SU-DHL-6 (cell line): Measurements from ENCODE around the gene BANP.
"Not testable (repeated sequence)": the region's sequence is repeated elsewhere in the genome, so short reads cannot be mapped to it uniquely, and the experiment has no call there.

ENCODE experiments used
- H2AFZ ChIP-seq: fragments of 200-600 bp; sonication (generic); 2 replicates; pipeline ENCODE4 v1.6.1; 2014; ENCODE audit warnings: low read depth, mild to moderate bottlenecking, moderate library complexity, mixed read lengths, antibody characterized with exemption, low read length; ENCODE audit not compliant: severe bottlenecking
- H3F3A ChIP-seq: fragments of 200-600 bp; shearing (Covaris generic); 2 replicates; pipeline ENCODE4 v1.6.0; 2016; ENCODE audit warnings: antibody characterized with exemption, mild to moderate bottlenecking; ENCODE audit not compliant: insufficient read depth
- H3K27ac ChIP-seq: fragments of 200-600 bp; sonication (generic); 2 replicates; pipeline ENCODE4 v1.5.1; 2016; ENCODE audit warnings: low read depth, mild to moderate bottlenecking, low read length, moderate library complexity, mixed read lengths
- H3K27me3 ChIP-seq: fragments of 200-600 bp; sonication (generic), shearing (Covaris generic); 2 replicates; pipeline ENCODE4 v1.6.0; 2014; ENCODE audit warnings: mild to moderate bottlenecking, low read length
- H3K36me3 ChIP-seq: fragments of 200-600 bp; sonication (generic); 2 replicates; pipeline ENCODE4 v1.6.1; 2014; ENCODE audit warnings: mild to moderate bottlenecking, low read length, mixed read lengths
- H3K4me2 ChIP-seq: fragments of 300-600, 200-600 bp; shearing (Covaris generic), sonication (generic); 2 replicates; pipeline ENCODE4 v1.6.0; 2014; ENCODE audit warnings: low read length, low read depth, mild to moderate bottlenecking; ENCODE audit not compliant: poor library complexity, severe bottlenecking
- H3K4me3 ChIP-seq: fragments of 200-600 bp; sonication (generic); 2 replicates; pipeline ENCODE4 v1.5.1; 2014; ENCODE audit warnings: antibody characterized with exemption, low read length, mild to moderate bottlenecking, mixed read lengths; ENCODE audit not compliant: insufficient read depth, poor library complexity, severe bottlenecking
- H3K79me2 ChIP-seq: fragments of 200-600 bp; sonication (generic); 2 replicates; pipeline ENCODE4 v1.6.1; 2014; ENCODE audit warnings: mild to moderate bottlenecking, low read length, moderate library complexity; ENCODE audit not compliant: insufficient read depth
- H3K9ac ChIP-seq: fragments of 200-600 bp; sonication (generic); 2 replicates; pipeline ENCODE4 v1.7.0; 2014; ENCODE audit warnings: mild to moderate bottlenecking, low read length
- H3K9me2 ChIP-seq: fragments of 200-600 bp; sonication (generic); replicated peaks from 2 replicates; pipeline ENCODE4 v1.6.1; 2014; ENCODE audit warnings: low read length; ENCODE audit not compliant: insufficient read depth
- H3K9me3 ChIP-seq: fragments of 200-600 bp; sonication (generic); 2 replicates; pipeline ENCODE4 v1.6.1; 2014; ENCODE audit warnings: low read length, mixed read lengths; ENCODE audit not compliant: insufficient read depth
- H4K20me1 ChIP-seq: fragments of 200-600 bp; sonication (generic); 2 replicates; pipeline ENCODE4 v1.6.1; 2014; ENCODE audit warnings: low read depth, mild to moderate bottlenecking, antibody characterized with exemption, low read length, moderate library complexity, mixed read lengths
- EZH2phosphoT487 ChIP-seq: fragments of 200-600 bp; sonication (generic), shearing (Covaris generic); conservative IDR thresholded peaks from 2 replicates; pipeline ENCODE4 v1.6.1; 2018; ENCODE audit warnings: mild to moderate bottlenecking, antibody characterized with exemption, low read length, moderate library complexity, mixed read lengths
- TF ChIP-seq, protein P1 (sequence below): fragments of 200-600 bp; sonication (generic); IDR thresholded peaks from one replicate; pipeline ENCODE4 v1.5.1; 2017; ENCODE audit warnings: antibody characterized with exemption, mild to moderate bottlenecking, low read length, moderate library complexity; ENCODE audit not compliant: insufficient read depth, poor library complexity, severe bottlenecking

Gene BANP

DNA sequence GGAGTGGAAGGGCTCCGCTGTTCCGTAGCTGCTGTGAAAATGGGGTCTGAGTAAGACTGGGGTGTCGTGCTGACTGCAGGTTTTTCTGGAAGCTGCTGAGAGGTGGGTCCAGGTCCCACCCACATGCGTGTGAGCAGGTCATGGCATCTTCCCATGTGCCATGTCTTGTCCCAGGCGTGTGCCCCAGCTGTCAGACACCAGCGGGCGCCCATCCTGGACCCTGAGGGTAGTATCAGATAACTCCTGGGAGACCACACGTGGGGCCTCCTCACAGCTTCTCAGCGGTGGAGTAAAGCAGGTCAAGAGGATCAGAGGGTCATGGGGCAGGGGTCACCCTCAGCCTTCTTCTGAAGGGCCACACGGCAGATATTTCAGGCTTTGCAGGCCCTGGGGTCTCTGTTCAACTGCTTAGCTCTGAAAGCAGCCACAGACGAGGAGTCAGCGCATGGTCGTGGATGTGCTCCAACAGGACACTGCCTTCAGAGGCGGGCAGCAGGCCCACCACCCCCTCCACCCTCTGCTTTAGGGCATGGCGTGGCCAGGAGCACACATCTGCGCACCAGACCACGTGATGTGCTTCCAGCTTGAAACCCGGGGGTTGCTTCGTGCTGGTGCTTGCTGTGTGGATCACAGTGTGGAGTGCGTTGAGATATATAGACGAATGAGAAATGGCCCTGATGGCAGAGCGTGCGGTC, 68.7 kb downstream of the BANP start:
- Histone ChIP-seq H3K27ac (no peak overlapping the region), H3K79me2 (no peaks in the 10 kb centered on the region), H3K27me3 (no peaks in the 10 kb centered on the region), H3K4me2 (no peak overlapping the region), H3K36me3 (no peaks in the 10 kb centered on the region), H3F3A (no peaks in the 10 kb centered on the region), H3K4me3 (no peak overlapping the region), H3K9me3 (no peaks in the 10 kb centered on the region), H4K20me1 (no peaks in the 10 kb centered on the region), H2AFZ (no peak overlapping the region), H3K9ac (no peak overlapping the region), H3K9me2 (no peaks in the 10 kb centered on the region)
- TF ChIP-seq, protein P1, sequence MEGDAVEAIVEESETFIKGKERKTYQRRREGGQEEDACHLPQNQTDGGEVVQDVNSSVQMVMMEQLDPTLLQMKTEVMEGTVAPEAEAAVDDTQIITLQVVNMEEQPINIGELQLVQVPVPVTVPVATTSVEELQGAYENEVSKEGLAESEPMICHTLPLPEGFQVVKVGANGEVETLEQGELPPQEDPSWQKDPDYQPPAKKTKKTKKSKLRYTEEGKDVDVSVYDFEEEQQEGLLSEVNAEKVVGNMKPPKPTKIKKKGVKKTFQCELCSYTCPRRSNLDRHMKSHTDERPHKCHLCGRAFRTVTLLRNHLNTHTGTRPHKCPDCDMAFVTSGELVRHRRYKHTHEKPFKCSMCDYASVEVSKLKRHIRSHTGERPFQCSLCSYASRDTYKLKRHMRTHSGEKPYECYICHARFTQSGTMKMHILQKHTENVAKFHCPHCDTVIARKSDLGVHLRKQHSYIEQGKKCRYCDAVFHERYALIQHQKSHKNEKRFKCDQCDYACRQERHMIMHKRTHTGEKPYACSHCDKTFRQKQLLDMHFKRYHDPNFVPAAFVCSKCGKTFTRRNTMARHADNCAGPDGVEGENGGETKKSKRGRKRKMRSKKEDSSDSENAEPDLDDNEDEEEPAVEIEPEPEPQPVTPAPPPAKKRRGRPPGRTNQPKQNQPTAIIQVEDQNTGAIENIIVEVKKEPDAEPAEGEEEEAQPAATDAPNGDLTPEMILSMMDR, result no peak
- TF ChIP-seq EZH2phosphoT487, result no peak

DNA sequence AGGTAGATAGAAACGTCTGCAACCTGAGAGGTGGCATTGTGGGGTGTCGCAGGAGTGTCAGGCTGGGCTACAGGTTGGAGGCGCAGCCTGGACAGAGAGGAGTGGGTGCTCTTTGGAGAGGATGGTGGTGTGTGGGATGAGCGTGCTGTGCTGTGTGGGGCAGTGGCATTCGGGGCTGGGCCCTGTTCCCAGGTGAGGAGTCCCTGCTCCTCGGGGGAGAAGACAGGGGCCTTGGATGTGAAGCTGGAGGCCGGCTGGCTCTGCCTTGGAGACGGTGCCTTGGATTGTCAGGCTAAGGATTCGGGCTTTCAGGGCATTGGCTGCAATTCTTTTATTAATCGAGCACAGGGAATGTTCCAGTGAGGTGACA, 69.3 kb downstream of the BANP start:
- Histone ChIP-seq H3K27ac (no peak overlapping the region), H3K9me3 (no peaks in the 10 kb centered on the region), H3K4me3 (no peak overlapping the region), H2AFZ (no peak overlapping the region), H3K9ac (no peak overlapping the region), H3K9me2 (no peaks in the 10 kb centered on the region), H3F3A (no peaks in the 10 kb centered on the region), H3K79me2 (no peaks in the 10 kb centered on the region), H3K4me2 (no peak overlapping the region), H3K36me3 (no peaks in the 10 kb centered on the region), H3K27me3 (no peaks in the 10 kb centered on the region), H4K20me1 (no peaks in the 10 kb centered on the region)
- no peak for TF ChIP-seq EZH2phosphoT487
- TF ChIP-seq, protein P1, result no peak

DNA sequence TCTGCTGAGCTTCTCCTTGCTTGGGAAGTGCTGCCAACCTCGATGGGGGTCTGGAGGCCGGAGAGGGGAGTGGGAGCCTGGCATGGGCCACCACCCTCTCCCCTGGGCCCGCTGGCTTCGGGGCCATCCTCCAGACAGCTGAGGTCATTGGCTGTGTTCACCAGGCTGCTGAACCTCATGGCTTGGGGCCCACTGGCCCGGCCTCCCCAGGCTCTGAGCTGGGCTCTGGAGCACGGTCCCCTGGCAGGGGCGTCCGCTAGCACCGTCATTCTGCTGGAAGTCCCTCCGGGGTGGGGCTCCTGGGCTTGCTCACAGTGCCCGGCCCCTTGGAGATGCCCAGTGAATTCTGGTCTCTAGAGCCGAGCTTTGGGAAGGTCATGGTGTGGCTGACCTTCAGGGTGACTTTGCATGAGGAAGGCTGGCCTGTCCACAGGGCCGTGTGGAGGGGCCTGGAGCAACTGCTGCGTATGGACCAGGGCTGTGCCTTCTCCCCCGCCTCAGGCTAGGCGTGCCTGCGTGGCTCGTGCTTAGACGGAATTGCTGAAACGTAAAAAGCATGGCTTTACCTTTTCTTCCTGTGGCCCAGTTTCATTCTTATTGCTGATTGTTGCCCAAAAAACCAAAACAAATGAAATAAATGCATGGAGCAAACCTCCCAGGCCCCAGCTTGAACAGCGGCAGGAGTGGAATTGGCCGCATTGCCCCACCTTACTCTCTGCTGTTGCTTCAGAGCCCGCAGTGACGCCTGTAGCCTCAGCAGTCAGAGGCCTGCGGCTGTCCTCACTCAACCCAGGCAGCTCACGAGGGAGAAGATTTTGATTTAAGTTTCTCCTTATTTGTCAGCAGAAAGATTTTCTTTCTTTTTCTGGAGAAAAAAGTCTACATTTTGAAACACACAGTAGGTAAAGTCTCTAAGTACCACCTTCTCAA, 70.1 kb downstream of the BANP start:
- not testable (repeated sequence) for H3F3A ChIP-seq, H3K4me3 ChIP-seq, H2AFZ ChIP-seq, H3K27me3 ChIP-seq, H4K20me1 ChIP-seq, H3K79me2 ChIP-seq, H3K9me2 ChIP-seq, H3K27ac ChIP-seq, H3K9me3 ChIP-seq, H3K9ac ChIP-seq, H3K36me3 ChIP-seq, H3K4me2 ChIP-seq
